Activated CD4-positive, alpha-beta T cell treated with anti-CD3 and anti-CD28 coated beads, Interleukin-10, Interleukin-2, amounts not matched to agents 100 ng/mL and 50 ng/mL, durations not matched to agents 16 hours and 8 hours (primary cell): ENCODE measurements around the gene NOL6.
"Not testable (repeated sequence)": the region's sequence is repeated elsewhere in the genome, so short reads cannot be mapped to it uniquely, and the experiment has no call there.

Experiments used
- DNase-seq: peaks from one replicate; pipeline ENCODE4 v3.0.0-alpha.2; 2020

The NOL6 gene

GRCh38 chr9:33430942-33431341 is 42.8 kb downstream of the NOL6 start:
- DNase-seq: no peak

GRCh38 chr9:33429256-33429985 is 44.3 kb downstream of the NOL6 start:
- no peak for DNase-seq

GRCh38 chr9:33426843-33427293 is 46.9 kb downstream of the NOL6 start:
- no peak for DNase-seq

GRCh38 chr9:33425128-33425533 is 48.6 kb downstream of the NOL6 start:
- DNase-seq: no peak

- DNase-seq: not testable (repeated sequence)
Observed at GRCh38 chr9:33424492-33424891, 49.2 kb downstream of the NOL6 start.

- DNase-seq: not testable (repeated sequence)
Observed at GRCh38 chr9:33424043-33424442, 49.7 kb downstream of the NOL6 start.

- no peak for DNase-seq
Observed at GRCh38 chr9:33419708-33420303, 53.9 kb downstream of the NOL6 start.

- no peak for DNase-seq
Observed at GRCh38 chr9:33418090-33418489, 55.6 kb downstream of the NOL6 start.

- no peak for DNase-seq
Observed at GRCh38 chr9:33416996-33417395, 56.7 kb downstream of the NOL6 start.

- peak; percentile 93 for DNase-seq
Observed at GRCh38 chr9:33415501-33416038, 58.2 kb downstream of the NOL6 start.

GRCh38 chr9:33414889-33415500 is 58.7 kb downstream of the NOL6 start:
- DNase-seq: no peak

- no peak for DNase-seq
Observed at GRCh38 chr9:33414268-33414667, 59.5 kb downstream of the NOL6 start.
